Gastroesophageal sphincter (tissue), 4 donors: Measurements from ENCODE around the gene PLA1A. TPM values are rescaled to one million over a fixed set of nuclear protein-coding genes. Genes with fewer than 3 reads are reported as not detected.
A peak's percentile ranks its signal among the peaks of the same experiment; 100 is the strongest.

Experiments used
- ATAC-seq: fragments of 150-250 bp; one replicate; pipeline ENCODE4 v1.9.1; 2016; ENCODE audit warnings: mild to moderate bottlenecking, moderate library complexity
- H3K27ac ChIP-seq, 4 donors: fragments of 200-600 bp; sonication (generic) in 3 of 4; 1 replicate in 3 of 4; 2 replicates in 1 of 4; pipeline ENCODE4 v1.5.1; 2016 to 2019
- H3K27me3 ChIP-seq: fragments of 200-600 bp; sonication (generic); one replicate; pipeline ENCODE4 v1.5.1; 2019
- H3K36me3 ChIP-seq, 2 donors: fragments of 200-600 bp; sonication (generic); one replicate each; pipeline ENCODE4 v1.5.1; 2019; ENCODE audit warnings: control low read depth in 1 of 2
- H3K4me1 ChIP-seq, 3 donors: fragments of 200-600 bp; sonication (generic); 1 replicate in 2 of 3; 2 replicates in 1 of 3; pipeline ENCODE4 v1.5.1; 2016 to 2019; ENCODE audit warnings: control low read depth in 2 of 3
- H3K4me3 ChIP-seq, 2 donors: fragments of 200-600 bp; sonication (generic); one replicate each; pipeline ENCODE4 v1.5.1; 2019; ENCODE audit warnings: mild to moderate bottlenecking in 1 of 2, moderate library complexity in 1 of 2
- H3K9me3 ChIP-seq, 3 donors: fragments of 200-600 bp; sonication (generic); one replicate each; pipeline ENCODE4 v1.5.1; 2017 to 2019; ENCODE audit warnings: control low read depth in 2 of 3
- CTCF ChIP-seq, 4 experiments: fragments of 200-600 bp in 2 of 4; fragments of 450-650 bp in 2 of 4; sonication (generic) in 1 of 4; IDR thresholded peaks; one replicate each; pipeline ENCODE4 v1.5.1; 2017 to 2019; ENCODE audit warnings: antibody characterized with exemption in 4 of 4, mild to moderate bottlenecking in 2 of 4, moderate library complexity in 2 of 4
- EP300 ChIP-seq: sonication (generic); formaldehyde crosslinking; IDR thresholded peaks from one replicate; pipeline ENCODE4 v1.6.1; 2017; ENCODE audit warnings: antibody characterized with exemption, mild to moderate bottlenecking
- POLR2A ChIP-seq, 2 donors: fragments of 450-650 bp; IDR thresholded peaks; one replicate each; pipeline ENCODE4 v1.6.1; 2017; ENCODE audit warnings: antibody characterized with exemption in 2 of 2, mild to moderate bottlenecking in 2 of 2, moderate library complexity in 1 of 2
- POLR2AphosphoS5 ChIP-seq: sonication (generic); formaldehyde crosslinking; IDR thresholded peaks from one replicate; pipeline ENCODE4 v1.6.1; 2017; ENCODE audit warnings: antibody characterized with exemption
- WGBS, 2 donors: methylation state at CpG; one replicate each; pipeline ENCODE4 v1.1.5; 2018; ENCODE audit warnings: low coverage in 1 of 2; 5-methylcytosine and 5-hydroxymethylcytosine counted together
- total RNA-seq, 4 donors: library from RNA; depleted of rRNA; stranded (reverse); fragments of >200 nt; gene quantifications; one replicate each; pipeline ENCODE4 v1.1.0, GENCODE V29; 2016

The PLA1A gene
- total RNA-seq, 4 donors from 2014 or later, result 0.50 to 1.8 (median 1.4) TPM

DNA sequence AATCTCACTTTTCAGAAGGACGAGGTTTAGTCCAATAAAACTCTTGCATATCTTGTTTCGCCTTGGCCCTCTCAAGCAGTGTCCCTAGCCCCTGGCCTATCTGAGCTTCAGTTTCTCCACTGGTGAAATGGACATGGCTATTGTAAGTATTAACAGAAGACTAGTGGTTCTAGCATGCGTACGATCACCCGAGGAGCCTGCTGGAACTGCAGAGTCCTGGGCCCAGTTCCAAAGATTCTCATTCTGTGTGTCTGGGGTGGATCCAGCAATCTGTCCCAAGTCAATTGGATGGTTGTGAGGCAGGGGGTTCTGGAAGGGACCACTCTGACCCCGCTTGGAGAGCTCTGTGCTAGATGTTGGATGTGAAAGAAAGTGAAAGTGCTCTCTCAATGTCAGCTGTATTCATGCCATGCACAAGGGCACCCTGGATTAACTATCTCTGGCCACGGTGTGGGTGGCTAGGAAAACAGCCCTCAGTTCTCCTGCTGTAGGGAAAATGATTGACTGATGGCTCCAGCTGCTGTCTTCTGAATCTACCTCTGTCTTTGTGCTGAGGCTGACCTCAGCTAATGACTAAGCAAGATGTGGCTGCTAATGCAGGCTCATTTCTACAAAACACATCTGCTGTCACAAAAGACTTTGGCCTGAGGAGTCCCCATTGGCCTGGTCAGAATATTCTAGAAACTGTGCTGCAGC is 1.9 kb upstream of the PLA1A start:
- no peak for TF ChIP-seq EP300
- 54 to 80% methylated on average over 1 to 7 of the region's 7 CpGs for WGBS, 2 donors
- H3K4me1 ChIP-seq, result peaks cover 0 to 10% (median 0%) of the 10 kb centered on the region in 3 donors
- H3K27ac ChIP-seq, result no peak overlapping the region
- no peak for ATAC-seq
- peak overlapping the region; percentile 31 to 38 for H3K4me3 ChIP-seq
- H3K9me3 ChIP-seq, result no peaks in the 10 kb centered on the region
- no peaks in the 10 kb centered on the region for H3K36me3 ChIP-seq
- no peaks in the 10 kb centered on the region for H3K27me3 ChIP-seq

GRCh38 chr3:119596398-119596797 is 1.3 kb upstream of the PLA1A start:
- no peak for ATAC-seq
- Histone ChIP-seq H3K36me3 (no peaks in the 10 kb centered on the region), H3K27ac (no peak overlapping the region), H3K9me3 (no peaks in the 10 kb centered on the region), H3K4me1 (peaks cover 0 to 10% (median 0%) of the 10 kb centered on the region in 3 donors), H3K27me3 (no peaks in the 10 kb centered on the region), H3K4me3 (no peak overlapping the region)
- TF ChIP-seq POLR2AphosphoS5 (no peak), CTCF (IDR thresholded peaks at IDR 0.05) (no peak), POLR2A (IDR thresholded peaks at IDR 0.05) (no peak)
- 79 to 84% methylated on average over 3 to 5 of the region's 6 CpGs for WGBS, 2 donors

GRCh38 chr3:119598410-119599098 is 869 bp downstream of the PLA1A start:
- Histone ChIP-seq H3K4me1 (peaks cover 0 to 10% (median 0%) of the 10 kb centered on the region in 3 donors), H3K27ac (peak overlapping the region in 1 of 4 donors; percentile 63)
- no peak for ATAC-seq

GRCh38 chr3:119599558-119600174 is 2.0 kb downstream of the PLA1A start:
- Histone ChIP-seq H3K27me3 (no peaks in the 10 kb centered on the region), H3K4me3 (no peak overlapping the region), H3K27ac (no peak overlapping the region), H3K9me3 (no peaks in the 10 kb centered on the region), H3K4me1 (peaks cover 0 to 10% (median 0%) of the 10 kb centered on the region in 3 donors), H3K36me3 (no peaks in the 10 kb centered on the region)
- 79 to 92% methylated on average over 4 of the region's 6 CpGs for WGBS, 2 donors
- no peak for ATAC-seq
- TF ChIP-seq EP300 (no peak), POLR2A (IDR thresholded peaks at IDR 0.05) (no peak), POLR2AphosphoS5 (no peak), CTCF (IDR thresholded peaks at IDR 0.05) (no peak)

More at GRCh38 chr3:119598410-119599098, 869 bp downstream of the PLA1A start:
- TF ChIP-seq POLR2AphosphoS5 (no peak), EP300 (no peak), POLR2A (IDR thresholded peaks at IDR 0.05) (no peak), CTCF (IDR thresholded peaks at IDR 0.05) (no peak)
- 100% methylated on average over 1 of the region's 1 CpG for WGBS, 2 donors
- Histone ChIP-seq H3K27me3 (no peaks in the 10 kb centered on the region), H3K4me3 (no peak overlapping the region), H3K36me3 (no peaks in the 10 kb centered on the region), H3K9me3 (no peaks in the 10 kb centered on the region)

DNA sequence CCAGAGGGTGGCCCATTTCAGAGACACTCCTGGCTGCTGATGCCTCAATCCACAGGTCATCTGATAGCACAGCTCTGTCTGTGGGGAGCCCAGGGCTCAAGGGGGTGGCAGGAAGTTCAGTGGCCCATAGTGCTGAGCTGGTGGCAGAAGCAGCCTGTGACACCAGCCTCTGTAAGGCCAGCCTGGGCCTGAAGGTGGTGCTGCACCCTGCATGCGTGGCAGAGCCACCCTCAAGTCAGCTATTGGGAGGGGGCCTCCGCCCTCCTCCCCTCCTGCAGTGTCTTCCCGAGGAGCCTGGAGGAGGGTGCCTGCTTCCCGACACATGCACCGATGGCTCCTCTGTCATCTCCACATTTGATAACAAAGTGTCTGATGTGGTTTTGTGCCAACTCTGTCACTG is 3.0 kb downstream of the PLA1A start:
- Histone ChIP-seq H3K4me1 (peaks cover 0 to 9% (median 0%) of the 10 kb centered on the region in 3 donors), H3K9me3 (no peaks in the 10 kb centered on the region), H3K27me3 (no peaks in the 10 kb centered on the region), H3K4me3 (no peak overlapping the region), H3K27ac (no peak overlapping the region), H3K36me3 (no peaks in the 10 kb centered on the region)
- WGBS, 2 donors, result 67 to 75% methylated on average over 3 to 4 of the region's 5 CpGs
- no peak for TF ChIP-seq POLR2A (IDR thresholded peaks at IDR 0.05)
- TF ChIP-seq CTCF (IDR thresholded peaks at IDR 0.05), result peak in 1 of 4 experiments; percentile 37
- no peak for TF ChIP-seq POLR2AphosphoS5
- no peak for TF ChIP-seq EP300
- ATAC-seq, result peak; percentile 44
